ENCODE results near the gene TTF2. TPM values are rescaled to one million over a fixed set of nuclear protein-coding genes. Genes with fewer than 3 reads are reported as not detected.

The TTF2 gene
- total and polyA plus RNA-seq, 2 of the 8 experiments (the other 6 are each of a cell fraction or from before 2014, with no cell fraction given) = 16.9 to 89.6 TPM

- Histone ChIP-seq H3K79me1 (ENCODE audit: low read depth, low read length) (no peaks in the 10 kb centered on the region), H4K5ac (ENCODE audit: insufficient read length, low read depth, low read length) (no peak overlapping the region), H3K27me3 (replicated peaks in 1 of 4; ENCODE audit: control insufficient read depth in 3 of 4, extremely low read depth in 1 of 4, insufficient read depth in 3 of 4, low read length in 3 of 4) (no peaks in the 10 kb centered on the region), H3K14ac (ENCODE audit: insufficient read length) (no peak overlapping the region), H2BK15ac (ENCODE audit: low read length) (no peak overlapping the region), H3K9me3 (ENCODE audit: insufficient read depth in 2 of 2, low read depth in 1 of 2, low read length in 1 of 2) (no peaks in the 10 kb centered on the region), H4K91ac (replicated peaks; ENCODE audit: insufficient read length, low read length) (no peak overlapping the region), H3K36me3 (ENCODE audit: control insufficient read depth in 2 of 4, insufficient read depth in 4 of 4, low read length in 3 of 4) (no peaks in the 10 kb centered on the region), H2BK12ac (ENCODE audit: low read depth, low read length) (no peak overlapping the region), H3K4me3 (ENCODE audit: extremely low read depth in 1 of 4, insufficient read depth in 2 of 4, low read depth in 3 of 4, low read length in 4 of 4) (no peak overlapping the region), H4K20me1 (replicated peaks in 1 of 2; ENCODE audit: control insufficient read depth in 1 of 2, insufficient read depth in 2 of 2, low read length in 2 of 2) (no peaks in the 10 kb centered on the region), H2AFZ (ENCODE audit: low read length) (no peak overlapping the region), H3K27ac (ENCODE audit: low read depth, low read length) (no peak overlapping the region), H2AK5ac (ENCODE audit: low read depth, low read length) (no peak overlapping the region), H2BK20ac (ENCODE audit: low read length) (no peak overlapping the region), H3K4ac (replicated peaks; ENCODE audit: insufficient read length, low read depth, low read length) (no peak overlapping the region), H4K8ac (ENCODE audit: extremely low read depth, insufficient read depth, low read length) (no peak overlapping the region), H2BK120ac (replicated peaks; ENCODE audit: low read depth, low read length) (no peak overlapping the region), H3K18ac (ENCODE audit: extremely low read depth, low read length) (no peak overlapping the region), H2BK5ac (ENCODE audit: low read depth, low read length) (no peak overlapping the region), H3K4me2 (ENCODE audit: insufficient read depth in 1 of 2, low read depth in 2 of 2, low read length in 2 of 2) (no peak overlapping the region), H3K4me1 (replicated peaks in 1 of 4; ENCODE audit: control insufficient read depth in 3 of 4, insufficient read depth in 4 of 4, low read length in 3 of 4) (peaks cover 0 to 6% (median 0%) of the 10 kb centered on the region in 4 experiments; a peak in 2 of 7 replicates), H3K23me2 (ENCODE audit: low read depth, low read length) (no peaks in the 10 kb centered on the region), H3K79me2 (ENCODE audit: control insufficient read depth in 1 of 2, insufficient read depth in 2 of 2, low read length in 2 of 2) (no peaks in the 10 kb centered on the region), H3K9ac (replicated peaks in 1 of 4; ENCODE audit: extremely low read depth in 1 of 4, low read depth in 3 of 4, low read length in 3 of 4) (no peak overlapping the region), H3K56ac (replicated peaks; ENCODE audit: insufficient read length, low read depth, low read length) (no peak overlapping the region), H3K23ac (ENCODE audit: insufficient read length) (no peak overlapping the region)
- TF ChIP-seq RAD21 (IDR thresholded peaks at IDR 0.05 in 1 of 2, conservative IDR thresholded peaks at IDR 0.05 in 1 of 2; ENCODE audit: low read depth in 2 of 2, low read length in 2 of 2) (peak in 1 of 2 experiments; percentile 12; a peak in 1 of 4 replicates), SUZ12 (IDR thresholded peaks at IDR 0.05; ENCODE audit: low read length) (no peak), CTCF (IDR thresholded peaks at IDR 0.05; ENCODE audit: control extremely low read depth in 1 of 3, insufficient read depth in 1 of 3, low read depth in 1 of 3, low read length in 3 of 3) (peak in 1 of 3 experiments; percentile 22; a peak in 1 of 4 replicates)
- ChIA-PET POLR2A (ENCODE audit: partially characterized antibody) (interaction anchor here (3.0 kb wide), 1 partner anchor 24 kb away, joined by 8 read pairs; the partner anchor contains the start of gene TTF2), CTCF (ENCODE audit: partially characterized antibody) (interaction anchor here (0.7 to 1.6 kb wide), 3 partner anchors 13 to 127 kb away, joined by 3 read pairs; no protein-coding TSS in a partner anchor)
- FAIRE-seq (peak; percentile 57), DNase-seq (ENCODE audit: low read depth in 1 of 2, low spot score in 2 of 2) (peak in 1 of 2 experiments; percentile 5)
- WGBS, 2 experiments (ENCODE audit: extremely low coverage in 1 of 2, insufficient coverage in 1 of 2, insufficient read length in 1 of 2, insufficient replicate concordance in 2 of 2, low coverage in 1 of 2, low lambda C conversion rate in 2 of 2, missing lambda C conversion rate in 1 of 2) = 79% methylated on average over 6 of the region's 6 CpGs; no CpG with 5 or more reads in 1 of the 2 experiments
These were observed 24.1 kb upstream of the TTF2 start for GRCh38 chr1:117036018-117036461.
